Keratinocyte (primary cell): Measurements from ENCODE around the gene LRRC3C.

ENCODE experiments used
- CTCF ChIP-seq, 3 experiments: IDR thresholded peaks in 1 of 3; conservative IDR thresholded peaks in 1 of 3; optimal IDR thresholded peaks in 1 of 3; 2 replicates in 2 of 3; 3 replicates in 1 of 3; pipeline versions ENCODE3 to v1.5.1; 2011; ENCODE audit warnings: low read length in 3 of 3, mild to moderate bottlenecking in 3 of 3, moderate library complexity in 2 of 3, control low read depth in 1 of 3, inconsistent platforms in 1 of 3; ENCODE audit not compliant: insufficient read depth in 2 of 3; ENCODE audit errors: extremely low read depth in 1 of 3
- EZH2 ChIP-seq: IDR thresholded peaks from one replicate; pipeline ENCODE4 v1.6.1; 2012; ENCODE audit warnings: inconsistent platforms, mild to moderate bottlenecking, low read length, moderate library complexity

- TF ChIP-seq CTCF (optimal IDR thresholded peaks at IDR 0.05 in 1 of 3, IDR thresholded peaks at IDR 0.05 in 1 of 3, conservative IDR thresholded peaks at IDR 0.05 in 1 of 3; ENCODE audit: extremely low read depth in 1 of 3, insufficient read depth in 2 of 3, low read length in 3 of 3) = no peak
- no peak for TF ChIP-seq EZH2
Observed at GRCh38 chr17:39921323-39921722, 6.2 kb upstream of the LRRC3C start.
